Measurements from ENCODE around the gene MYO3B.

DNA sequence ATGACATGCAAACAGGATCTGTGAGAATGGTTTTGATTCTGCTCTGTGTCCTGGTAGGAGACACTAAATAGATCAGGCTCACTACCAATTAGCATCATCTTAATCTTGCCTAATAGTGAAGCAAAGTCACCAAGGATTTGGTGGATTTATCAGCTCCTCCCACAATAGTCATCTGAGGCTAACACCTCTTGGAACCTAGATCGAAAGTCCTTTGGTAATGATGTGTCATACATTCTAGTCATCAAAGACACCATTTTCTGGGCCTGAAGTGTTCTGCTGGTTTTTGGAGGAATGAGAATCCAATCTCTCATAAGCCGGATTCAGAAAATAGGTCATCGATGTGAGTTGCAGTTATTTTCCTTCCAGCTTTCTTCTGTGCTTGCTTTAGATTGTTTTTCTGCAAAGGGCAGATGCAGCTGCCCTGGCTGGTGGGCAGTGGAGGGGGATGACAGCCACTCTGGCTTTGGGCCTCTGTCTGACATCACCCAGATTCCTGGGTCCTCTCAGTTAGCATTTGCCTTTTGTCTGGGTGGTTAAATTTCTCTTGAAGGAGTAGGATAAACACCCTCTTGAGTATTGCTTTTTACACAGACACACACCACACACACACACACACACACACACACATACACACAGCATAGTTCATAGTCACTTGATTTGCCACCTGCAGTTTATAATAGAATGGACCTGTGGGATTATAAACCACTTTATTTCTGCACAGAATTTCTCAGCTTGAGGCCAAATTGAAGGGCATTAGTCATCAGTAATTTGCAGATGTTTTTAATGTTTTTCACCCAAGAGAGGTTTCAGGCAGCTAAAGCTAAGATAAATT, at the start of gene MYO3B:
- TF ChIP-seq CTCF (IDR thresholded peaks at IDR 0.05; ENCODE audit: low read depth, low read length, poor library complexity, severe bottlenecking) (no peak), EZH2phosphoT487 (IDR thresholded peaks at IDR 0.05; ENCODE audit: borderline replicate concordance, low read length) (no peak)

All from DOHH2 (cell line).